HEK293 (cell line): ENCODE measurements around the gene MYH15.

ENCODE experiments used
- CTCF ChIA-PET: fragments of 350-600 bp; formaldehyde crosslinking; extraction: SDS; loops from one replicate; lab custom pipeline; 2021; ENCODE audit warnings: antibody characterized with exemption; lab: Yijun Ruan, JAX
- POLR2A ChIA-PET: fragments of 300-600 bp; formaldehyde crosslinking; extraction: SDS; loops from one replicate; lab custom pipeline; 2020; ENCODE audit warnings: antibody characterized with exemption, inconsistent platforms; lab: Yijun Ruan, JAX
- H3K27ac ChIP-seq: fragments of 200-500 bp; sonication (Bioruptor generic); 2 replicates; pipeline ENCODE4 v1.5.1; 2014; ENCODE audit warnings: low read depth, low read length, control low read depth, inconsistent platforms; ENCODE audit errors: extremely low read depth
- H3K36me3 ChIP-seq, 2 experiments: fragments of 200-500 bp in 1 of 2; sonication (Bioruptor generic) in 1 of 2; 1 replicate in 1 of 2; 2 replicates in 1 of 2; pipeline ENCODE4 v1.5.1; 2014 to 2017; ENCODE audit warnings: inconsistent platforms in 2 of 2, low read length in 2 of 2; ENCODE audit not compliant: control insufficient read depth in 2 of 2, insufficient read depth in 1 of 2
- H3K4me1 ChIP-seq: fragments of 200-500 bp; sonication (Bioruptor generic); 2 replicates; pipeline ENCODE4 v1.5.1; 2014; ENCODE audit warnings: mild to moderate bottlenecking, low read length, inconsistent platforms; ENCODE audit not compliant: control insufficient read depth, insufficient read depth
- H3K4me3 ChIP-seq: 2 replicates; pipeline ENCODE4 v1.5.1; 2011; ENCODE audit warnings: low read depth, mild to moderate bottlenecking, control low read depth, low read length, moderate library complexity
- H3K9me3 ChIP-seq: fragments of 200-500 bp; sonication (Bioruptor generic); 2 replicates; pipeline ENCODE4 v1.5.1; 2014; ENCODE audit warnings: low read depth, low read length, inconsistent platforms; ENCODE audit not compliant: control insufficient read depth, insufficient read depth
- OSR2 ChIP-seq: fragments of 450-650 bp; formaldehyde crosslinking; IDR thresholded peaks from 2 replicates; pipeline ENCODE4 v1.5.1; 2016; ENCODE audit warnings: missing biosample characterization, missing genetic modification characterization
- SALL2 ChIP-seq: fragments of 450-650 bp; formaldehyde crosslinking; IDR thresholded peaks from 2 replicates; pipeline ENCODE4 v1.5.0; 2017; ENCODE audit warnings: missing biosample characterization, mild to moderate bottlenecking, missing genetic modification characterization, borderline replicate concordance
- SCRT1 ChIP-seq: fragments of 450-650 bp; formaldehyde crosslinking; IDR thresholded peaks from 2 replicates; pipeline ENCODE4 v1.5.1; 2016; ENCODE audit warnings: missing biosample characterization, missing genetic modification characterization, borderline replicate concordance
- TSHZ1 ChIP-seq: fragments of 450-650 bp; formaldehyde crosslinking; IDR thresholded peaks from 2 replicates; pipeline ENCODE4 v1.5.1; 2016; ENCODE audit warnings: missing biosample characterization, missing genetic modification characterization, borderline replicate concordance
- YY2 ChIP-seq: fragments of 450-650 bp; formaldehyde crosslinking; IDR thresholded peaks from 2 replicates; pipeline ENCODE4 v1.5.1; 2016; ENCODE audit warnings: missing biosample characterization, missing genetic modification characterization
- ZBTB7A ChIP-seq: fragments of 450-650 bp; formaldehyde crosslinking; IDR thresholded peaks from 2 replicates; pipeline ENCODE4 v1.5.1; 2016; ENCODE audit warnings: low read depth, missing biosample characterization, missing genetic modification characterization
- ZNF121 ChIP-seq: fragments of 450-650 bp; formaldehyde crosslinking; IDR thresholded peaks from 2 replicates; pipeline ENCODE4 v1.5.1; 2016; ENCODE audit warnings: missing biosample characterization, missing genetic modification characterization
- ZNF155 ChIP-seq: fragments of 450-650 bp; formaldehyde crosslinking; IDR thresholded peaks from 2 replicates; pipeline ENCODE4 v1.5.1; 2016; ENCODE audit warnings: missing biosample characterization, missing genetic modification characterization
- ZNF19 ChIP-seq: fragments of 450-650 bp; formaldehyde crosslinking; IDR thresholded peaks from 2 replicates; pipeline ENCODE4; 2016; ENCODE audit warnings: missing biosample characterization, missing genetic modification characterization, low read depth
- ZNF214 ChIP-seq: fragments of 450-650 bp; formaldehyde crosslinking; IDR thresholded peaks from 2 replicates; pipeline ENCODE4 v1.5.1; 2017; ENCODE audit warnings: missing biosample characterization, mild to moderate bottlenecking, missing genetic modification characterization, borderline replicate concordance
- ZNF292 ChIP-seq: fragments of 450-650 bp; formaldehyde crosslinking; IDR thresholded peaks from 2 replicates; pipeline ENCODE4 v1.5.1; 2016; ENCODE audit warnings: low read depth, missing biosample characterization, missing genetic modification characterization, borderline replicate concordance
- ZNF335 ChIP-seq: fragments of 450-650 bp; formaldehyde crosslinking; conservative IDR thresholded peaks from 2 replicates; pipeline ENCODE4 v1.5.1; 2016; ENCODE audit warnings: missing biosample characterization, missing genetic modification characterization
- ZNF354C ChIP-seq: fragments of 450-650 bp; formaldehyde crosslinking; IDR thresholded peaks from 2 replicates; pipeline ENCODE4 v1.5.1; 2016; ENCODE audit warnings: missing biosample characterization, missing genetic modification characterization, low read depth, borderline replicate concordance
- ZNF423 ChIP-seq: fragments of 450-650 bp; formaldehyde crosslinking; IDR thresholded peaks from 2 replicates; pipeline ENCODE4 v1.5.1; 2016; ENCODE audit warnings: missing biosample characterization, missing genetic modification characterization
- ZNF426 ChIP-seq: fragments of 450-650 bp; formaldehyde crosslinking; IDR thresholded peaks from 2 replicates; pipeline ENCODE4 v1.5.1; 2017; ENCODE audit warnings: missing biosample characterization, missing genetic modification characterization, mild to moderate bottlenecking, inconsistent platforms, moderate library complexity
- ZNF544 ChIP-seq: fragments of 450-650 bp; formaldehyde crosslinking; IDR thresholded peaks from 2 replicates; pipeline ENCODE4 v1.5.0; 2017; ENCODE audit warnings: missing biosample characterization, missing genetic modification characterization
- ZNF558 ChIP-seq: fragments of 450-650 bp; formaldehyde crosslinking; IDR thresholded peaks from 2 replicates; pipeline ENCODE4 v1.5.1; 2016; ENCODE audit warnings: missing biosample characterization, missing genetic modification characterization
- ZNF560 ChIP-seq: fragments of 450-650 bp; formaldehyde crosslinking; IDR thresholded peaks from 2 replicates; pipeline ENCODE4 v1.5.1; 2017; ENCODE audit warnings: missing biosample characterization, missing genetic modification characterization, borderline replicate concordance
- ZNF747 ChIP-seq: fragments of 450-650 bp; formaldehyde crosslinking; IDR thresholded peaks from 2 replicates; pipeline ENCODE4 v1.5.1; 2016; ENCODE audit warnings: missing biosample characterization, missing genetic modification characterization

Gene MYH15

GRCh38 chr3:108346301-108347227, 163.8 kb downstream of the MYH15 start:
- ChIA-PET CTCF (interaction anchor here (0.7 kb wide), 1 partner anchor 215 kb away, joined by 4 read pairs; no protein-coding TSS in a partner anchor), POLR2A (no interaction called here)
- H3K9me3 ChIP-seq = no peaks in the 10 kb centered on the region
- H3K4me3 ChIP-seq = no peak overlapping the region
- no peak overlapping the region for H3K27ac ChIP-seq
- TF ChIP-seq ZNF354C (tag by site-specific recombination) (no peak), ZNF335 (tag by site-specific recombination) (0 out of 2 replicates have a peak, but pooled peaks have one; percentile 18), ZNF292 (tag by site-specific recombination) (no peak)
- H3K4me1 ChIP-seq = no peaks in the 10 kb centered on the region
- H3K36me3 ChIP-seq = no peaks in the 10 kb centered on the region

GRCh38 chr3:108345492-108346205, 164.7 kb downstream of the MYH15 start:
- POLR2A ChIA-PET = no interaction called here
- H3K27ac ChIP-seq = no peak overlapping the region
- H3K36me3 ChIP-seq = no peaks in the 10 kb centered on the region
- TF ChIP-seq ZNF121 (no peak), ZNF19 (tag by site-specific recombination) (no peak), YY2 (tag by site-specific recombination) (no peak), ZNF544 (tag by site-specific recombination) (no peak), SCRT1 (tag by site-specific recombination) (no peak), ZNF426 (tag by site-specific recombination) (no peak), ZBTB7A (tag by site-specific recombination) (no peak), ZNF155 (no peak), ZNF423 (no peak), OSR2 (tag by site-specific recombination) (no peak), TSHZ1 (no peak), SALL2 (tag by site-specific recombination) (no peak), ZNF558 (tag by site-specific recombination) (no peak), ZNF214 (tag by site-specific recombination) (no peak), ZNF560 (tag by site-specific recombination) (no peak), ZNF747 (tag by site-specific recombination) (no peak)
- H3K4me3 ChIP-seq = no peak overlapping the region
- H3K4me1 ChIP-seq = no peaks in the 10 kb centered on the region
- no peaks in the 10 kb centered on the region for H3K9me3 ChIP-seq
- CTCF ChIA-PET = interaction anchor here (0.7 kb wide), 1 partner anchor 214 kb away, joined by 4 read pairs; no protein-coding TSS in a partner anchor
